HEK293T (cell line): ENCODE measurements around the gene OR2H2.

Source experiments
- CTCF ChIA-PET: fragments of 350-600 bp; formaldehyde crosslinking; extraction: SDS; loops from one replicate; lab custom pipeline; 2021; ENCODE audit warnings: antibody characterized with exemption, inconsistent platforms; lab: Yijun Ruan, JAX
- POLR2A ChIA-PET: fragments of 350-600 bp; formaldehyde crosslinking; extraction: SDS; loops from one replicate; lab custom pipeline; 2020; ENCODE audit warnings: antibody characterized with exemption, inconsistent platforms; lab: Yijun Ruan, JAX
- DNase-seq: peaks from one replicate; pipeline ENCODE4 v3.0.0; 2012; ENCODE audit warnings: mixed read lengths; ENCODE audit errors: extremely low spot score
- ARNT ChIP-seq: fragments of 450-650 bp; IDR thresholded peaks from 2 replicates; pipeline ENCODE4 v1.6.1; 2017; ENCODE audit warnings: mild to moderate bottlenecking
- BHLHE40 ChIP-seq: fragments of 450-650 bp; IDR thresholded peaks from 2 replicates; pipeline ENCODE4 v1.6.1; 2016; ENCODE audit warnings: mild to moderate bottlenecking, moderate library complexity, borderline replicate concordance
- CTBP1 ChIP-seq: fragments of 450-650 bp; IDR thresholded peaks from 2 replicates; pipeline ENCODE4 v1.6.1; 2016; ENCODE audit warnings: borderline replicate concordance
- ELF4 ChIP-seq: fragments of 450-650 bp; IDR thresholded peaks from 2 replicates; pipeline ENCODE4 v1.6.1; 2017; ENCODE audit warnings: antibody characterized with exemption
- FOXA1 ChIP-seq: fragments of 450-650 bp; IDR thresholded peaks from 2 replicates; pipeline ENCODE4 v1.6.1; 2016; ENCODE audit warnings: mild to moderate bottlenecking
- FOXK2 ChIP-seq: fragments of 450-650 bp; IDR thresholded peaks from 2 replicates; pipeline ENCODE4 v1.6.1; 2016; ENCODE audit warnings: mild to moderate bottlenecking
- FOXM1 ChIP-seq: fragments of 450-650 bp; IDR thresholded peaks from 2 replicates; pipeline ENCODE4 v1.6.1; 2017; ENCODE audit warnings: mild to moderate bottlenecking, borderline replicate concordance
- HDGF ChIP-seq: fragments of 450-650 bp; IDR thresholded peaks from 2 replicates; pipeline ENCODE4 v1.6.1; 2017; ENCODE audit warnings: antibody characterized with exemption, borderline replicate concordance
- L3MBTL2 ChIP-seq: fragments of 450-650 bp; conservative IDR thresholded peaks from 2 replicates; pipeline ENCODE4 v1.6.1; 2016; ENCODE audit warnings: mild to moderate bottlenecking
- LEF1 ChIP-seq: fragments of 450-650 bp; IDR thresholded peaks from 2 replicates; pipeline ENCODE4 v1.6.1; 2017; ENCODE audit warnings: mild to moderate bottlenecking, borderline replicate concordance
- NFRKB ChIP-seq: fragments of 450-650 bp; IDR thresholded peaks from 2 replicates; pipeline ENCODE4 v1.6.1; 2016; ENCODE audit warnings: mild to moderate bottlenecking, moderate library complexity
- SP1 ChIP-seq: fragments of 450-650 bp; IDR thresholded peaks from 2 replicates; pipeline ENCODE4 v1.6.1; 2017
- SUZ12 ChIP-seq: fragments of 450-650 bp; IDR thresholded peaks from 2 replicates; pipeline ENCODE4 v1.6.1; 2016; ENCODE audit warnings: mild to moderate bottlenecking
- TARDBP ChIP-seq: fragments of 450-650 bp; IDR thresholded peaks from 2 replicates; pipeline ENCODE4 v1.6.1; 2016
- ZNF384 ChIP-seq: fragments of 450-650 bp; IDR thresholded peaks from 2 replicates; pipeline ENCODE4 v1.6.1; 2016
- TF ChIP-seq, protein P1 (sequence below): fragments of 450-650 bp; IDR thresholded peaks from 2 replicates; pipeline ENCODE4 v1.6.1; 2016

OR2H2 gene

DNA sequence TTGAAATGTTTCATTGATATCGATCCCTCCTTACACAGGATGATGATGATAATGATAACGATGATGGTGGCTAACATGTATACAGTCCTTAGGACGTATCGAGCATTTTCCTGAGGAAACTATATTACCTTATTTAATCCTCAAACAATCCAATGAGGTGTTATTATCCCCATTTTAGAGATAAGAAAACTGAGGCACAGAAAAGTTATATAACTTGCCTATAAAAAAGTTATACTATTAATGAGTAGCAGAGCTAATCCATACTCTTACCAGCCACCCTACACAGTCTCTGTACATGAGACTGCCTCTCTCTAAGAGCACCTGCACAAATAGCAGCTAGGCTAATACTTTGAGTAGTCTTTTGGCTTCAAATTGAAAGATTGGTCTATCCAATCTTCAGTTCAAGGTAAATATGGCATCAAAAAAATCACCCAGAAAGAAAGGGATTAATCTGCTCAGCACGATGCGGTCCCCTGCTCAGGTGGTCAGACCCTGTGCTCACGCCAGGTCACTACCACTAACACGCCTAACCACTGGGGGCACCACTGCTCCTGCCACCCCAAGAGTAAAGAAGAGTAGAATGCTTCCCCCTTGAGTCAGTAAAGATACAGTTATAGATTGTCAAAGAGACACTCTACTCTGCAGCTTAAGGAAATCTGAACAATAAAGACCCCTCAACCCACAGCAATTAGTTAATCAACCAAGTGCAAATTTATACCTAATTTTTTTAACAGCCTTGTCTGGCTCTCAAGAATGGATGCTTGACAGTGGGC lies 33.0 kb downstream of the OR2H2 start:
- CTCF ChIA-PET: no interaction called here
- peak; percentile 43 for DNase-seq
- TF ChIP-seq FOXA1 (no peak), CTBP1 (no peak), ELF4 (no peak), FOXM1 (no peak), HDGF (no peak), SP1 (no peak), L3MBTL2 (no peak)
- TF ChIP-seq, protein P1, sequence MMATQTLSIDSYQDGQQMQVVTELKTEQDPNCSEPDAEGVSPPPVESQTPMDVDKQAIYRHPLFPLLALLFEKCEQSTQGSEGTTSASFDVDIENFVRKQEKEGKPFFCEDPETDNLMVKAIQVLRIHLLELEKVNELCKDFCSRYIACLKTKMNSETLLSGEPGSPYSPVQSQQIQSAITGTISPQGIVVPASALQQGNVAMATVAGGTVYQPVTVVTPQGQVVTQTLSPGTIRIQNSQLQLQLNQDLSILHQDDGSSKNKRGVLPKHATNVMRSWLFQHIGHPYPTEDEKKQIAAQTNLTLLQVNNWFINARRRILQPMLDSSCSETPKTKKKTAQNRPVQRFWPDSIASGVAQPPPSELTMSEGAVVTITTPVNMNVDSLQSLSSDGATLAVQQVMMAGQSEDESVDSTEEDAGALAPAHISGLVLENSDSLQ: no peak
- POLR2A ChIA-PET: interaction anchor here (2.0 kb wide), 1 partner anchor 16 kb away, joined by 5 read pairs; the partner anchor contains the start of gene GABBR1

DNA sequence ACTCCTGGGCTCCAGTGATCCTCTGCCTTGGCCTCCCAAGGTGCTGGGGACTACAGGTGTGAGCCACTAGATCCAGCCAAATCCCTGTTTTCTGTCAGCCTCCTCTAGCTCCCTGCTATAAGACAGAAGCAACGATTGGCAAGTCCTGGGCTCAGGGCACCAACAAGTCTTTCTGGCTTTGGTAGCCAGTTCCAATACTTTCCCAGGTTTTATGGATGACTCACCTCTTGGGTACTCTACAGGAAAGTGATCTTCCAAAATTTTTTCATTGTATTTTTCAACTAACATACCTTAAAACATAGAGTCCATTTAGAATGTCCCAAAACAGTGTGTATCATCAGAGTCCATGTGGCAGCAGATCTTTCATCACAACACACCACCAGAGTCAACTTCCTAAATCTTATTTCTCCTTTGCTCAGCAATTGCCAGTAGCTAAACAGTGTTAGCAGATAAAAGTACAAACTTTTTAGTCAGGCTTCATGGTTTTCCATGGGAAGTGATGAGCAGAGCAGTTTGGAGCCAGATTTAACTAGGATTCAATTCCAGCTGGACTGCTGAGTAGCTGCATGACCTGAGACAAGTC lies 34.7 kb downstream of the OR2H2 start:
- POLR2A ChIA-PET: no interaction called here
- no peak for DNase-seq
- CTCF ChIA-PET: no interaction called here
- no peak for TF ChIP-seq SP1
- TF ChIP-seq TARDBP: no peak
- TF ChIP-seq FOXM1: no peak
- no peak for TF ChIP-seq LEF1
- TF ChIP-seq FOXA1: no peak
- no peak for TF ChIP-seq HDGF
- TF ChIP-seq ARNT: no peak
- TF ChIP-seq ELF4: no peak
- TF ChIP-seq FOXK2: no peak
- no peak for TF ChIP-seq CTBP1
- no peak for TF ChIP-seq L3MBTL2
- no peak for TF ChIP-seq BHLHE40
- TF ChIP-seq SUZ12: no peak
- TF ChIP-seq NFRKB: no peak
- TF ChIP-seq, protein P1: no peak
- TF ChIP-seq ZNF384: no peak

DNA sequence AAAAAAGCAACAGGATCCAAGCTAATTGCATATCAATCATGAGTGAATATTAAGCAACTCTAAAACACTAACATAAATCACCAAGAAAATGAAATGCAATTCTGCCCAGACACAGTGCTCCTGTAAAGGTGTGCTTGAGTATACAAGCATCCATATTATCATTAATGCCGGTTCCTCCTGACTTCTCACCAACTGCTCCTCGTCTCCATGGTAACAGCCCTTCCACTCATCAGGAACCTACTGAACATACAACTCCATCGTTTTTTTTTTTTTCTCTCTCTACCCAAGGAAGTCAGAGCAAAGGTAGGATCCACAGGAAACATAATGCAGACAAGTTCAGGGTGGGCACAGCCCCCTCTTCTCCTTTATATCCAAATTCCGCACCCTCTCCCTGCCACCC lies 35.7 kb downstream of the OR2H2 start:
- POLR2A ChIA-PET: no interaction called here

DNA sequence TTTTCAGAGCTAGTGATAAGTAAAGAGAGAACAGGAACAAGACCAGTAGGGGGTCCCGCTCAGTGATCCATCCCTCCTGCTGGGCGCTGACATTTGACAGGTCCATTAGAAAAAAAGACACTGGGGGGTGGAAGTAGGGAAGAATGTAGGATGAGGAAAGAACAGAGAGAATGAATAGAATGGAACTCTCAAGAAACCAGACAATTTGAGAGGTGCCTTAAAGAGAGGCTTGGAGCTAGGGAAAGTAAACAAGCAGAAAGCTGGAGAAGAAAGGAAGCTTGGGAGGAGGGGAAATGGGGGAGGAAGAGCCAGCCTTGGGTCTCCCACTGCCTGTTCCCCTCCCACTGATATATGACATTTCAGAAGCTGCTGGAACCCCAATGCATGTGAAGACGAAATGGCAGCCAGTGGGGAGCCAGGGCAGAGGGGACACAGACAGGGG lies 39.6 kb downstream of the OR2H2 start:
- CTCF ChIA-PET: interaction anchor here (0.6 kb wide), 1 partner anchor 489 kb away, joined by 3 read pairs; no protein-coding TSS in a partner anchor
- no peak for DNase-seq
- POLR2A ChIA-PET: interaction anchor here (2.0 kb wide), 1 partner anchor 9 kb away, joined by 8 read pairs; the partner anchor contains the start of gene GABBR1
- TF ChIP-seq FOXM1: no peak
- no peak for TF ChIP-seq HDGF
- TF ChIP-seq, protein P1: peak; percentile 72
- no peak for TF ChIP-seq FOXA1

More for the DNA sequence above, 35.7 kb downstream of the OR2H2 start:
- CTCF ChIA-PET: no interaction called here
- TF ChIP-seq BHLHE40 (no peak), FOXA1 (no peak), TARDBP (no peak), SUZ12 (no peak), LEF1 (no peak), SP1 (no peak), NFRKB (no peak), FOXK2 (no peak), L3MBTL2 (no peak), ZNF384 (no peak), CTBP1 (no peak), ELF4 (no peak), ARNT (no peak), HDGF (no peak)
- TF ChIP-seq, protein P1: no peak
- no peak for DNase-seq

DNA sequence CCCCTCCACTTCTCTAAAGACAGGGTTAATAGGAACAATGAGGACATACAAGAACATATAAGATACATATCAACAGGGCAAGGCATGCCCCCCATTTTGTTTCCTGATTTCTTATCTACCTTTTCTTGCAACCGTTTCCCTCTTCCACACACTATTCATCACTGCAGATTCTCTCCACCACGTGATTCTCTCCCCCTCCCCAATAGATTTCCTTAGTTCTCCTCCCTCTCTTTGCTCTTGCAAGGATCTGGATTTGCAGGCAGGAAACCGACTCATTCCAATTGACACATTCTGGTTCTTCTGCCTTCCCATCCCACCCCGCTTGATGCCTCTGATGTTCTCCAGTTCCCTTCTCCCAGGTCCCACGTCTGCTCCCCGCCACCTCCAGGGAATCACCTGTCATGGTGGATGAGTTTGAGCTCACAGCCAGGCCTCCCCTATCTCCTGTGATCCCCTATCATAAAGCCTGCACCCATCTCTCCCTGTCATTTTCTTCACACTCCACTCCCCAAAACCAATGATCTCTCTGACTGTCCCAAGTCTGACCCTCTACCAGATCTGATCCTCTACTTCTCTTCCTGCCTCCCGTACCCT lies 40.5 kb downstream of the OR2H2 start:
- POLR2A ChIA-PET: interaction anchor here (2.0 kb wide), 1 partner anchor 8 kb away, joined by 8 read pairs; the partner anchor contains the start of gene GABBR1
- TF ChIP-seq ELF4 (no peak), ZNF384 (no peak), BHLHE40 (no peak), HDGF (no peak), FOXK2 (no peak), NFRKB (no peak), CTBP1 (no peak), SUZ12 (no peak), SP1 (no peak), ARNT (no peak), FOXA1 (no peak), TARDBP (no peak), LEF1 (no peak), L3MBTL2 (no peak), FOXM1 (no peak)
- TF ChIP-seq, protein P1: no peak
- CTCF ChIA-PET: interaction anchor here (0.5 to 0.6 kb wide), 3 partner anchors 10 to 490 kb away, joined by 3 read pairs; no protein-coding TSS in a partner anchor
- no peak for DNase-seq
